Neural cell (in vitro differentiated cells): ENCODE data around the gene ESPL1.

Experiments used
- CTCF ChIP-seq: fragments of 450-650 bp; IDR thresholded peaks from 2 replicates; pipeline ENCODE4 v1.5.1; 2014; ENCODE audit warnings: antibody characterized with exemption, mild to moderate bottlenecking, moderate library complexity; ENCODE audit not compliant: poor library complexity, severe bottlenecking
- EP300 ChIP-seq: fragments of 450-650 bp; conservative IDR thresholded peaks from 2 replicates; pipeline ENCODE4 v1.6.1; 2014; ENCODE audit warnings: antibody characterized with exemption, mild to moderate bottlenecking, moderate library complexity; ENCODE audit not compliant: poor library complexity, severe bottlenecking
- EZH2 ChIP-seq: fragments of 200-600, 300-800 bp; shearing (Covaris generic), sonication (generic); IDR thresholded peaks from 2 replicates; pipeline ENCODE4 v1.6.1; 2014; ENCODE audit warnings: antibody characterized with exemption, low read length, borderline replicate concordance, mild to moderate bottlenecking; ENCODE audit not compliant: insufficient read depth, poor library complexity, severe bottlenecking

- TF ChIP-seq EZH2 = peak; percentile 28
- TF ChIP-seq CTCF = peak; percentile 73
- no peak for TF ChIP-seq EP300
Measured at GRCh38 chr12:53324779-53325510, 56.8 kb downstream of the ESPL1 start.
